ENCODE data around the gene WRAP53.

GRCh38 chr17:7651097-7651664 lies 37.1 kb upstream of the WRAP53 start:
- TF ChIP-seq POLR2A (IDR thresholded peaks at IDR 0.05) = no peak
- TF ChIP-seq CTCF (IDR thresholded peaks at IDR 0.05) = no peak
- TF ChIP-seq POLR2AphosphoS5 (IDR thresholded peaks at IDR 0.05) = no peak

Data from transverse colon (tissue), 4 donors.